Gastrocnemius medialis (tissue), 4 donors: ENCODE results near the gene DDTL.
"Not testable (repeated sequence)": the region's sequence is repeated elsewhere in the genome, so short reads cannot be mapped to it uniquely, and the experiment has no call there.

Experiments used
- POLR2A ChIP-seq, 2 donors: fragments of 450-650 bp; IDR thresholded peaks; one replicate each; pipeline ENCODE4 v1.6.1; 2017; ENCODE audit warnings: antibody characterized with exemption in 2 of 2, mild to moderate bottlenecking in 2 of 2, moderate library complexity in 2 of 2
- TF ChIP-seq, protein P1 (sequence below), 5 experiments: fragments of 450-650 bp in 3 of 5; fragments of 200-600 bp in 2 of 5; sonication (generic) in 2 of 5; IDR thresholded peaks in 4 of 5; conservative IDR thresholded peaks in 1 of 5; 1 replicate in 4 of 5; 2 replicates in 1 of 5; pipeline ENCODE4 v1.5.1; 2016 to 2019; ENCODE audit warnings: antibody characterized with exemption in 5 of 5, mild to moderate bottlenecking in 3 of 5, moderate library complexity in 3 of 5

DNA sequence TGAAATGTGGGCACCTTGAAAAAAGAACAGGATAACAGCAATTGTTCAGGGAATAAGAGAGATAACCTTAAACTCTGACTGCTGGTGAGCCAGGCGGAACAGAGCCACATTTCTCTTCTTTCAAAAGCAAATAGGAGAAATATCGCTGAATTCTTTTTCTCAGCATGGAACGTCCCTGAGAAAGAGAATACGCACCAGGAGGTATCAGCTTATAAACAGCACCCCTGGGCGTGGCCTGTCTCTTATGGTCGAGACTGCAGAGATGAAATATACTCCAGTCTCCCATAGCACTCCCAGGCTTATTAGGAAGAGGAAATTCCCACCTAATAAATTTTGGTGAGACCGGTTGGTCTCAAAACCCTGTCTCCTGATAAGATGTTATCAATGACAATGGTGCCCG, 10.8 kb upstream of the DDTL start:
- TF ChIP-seq, protein P1, sequence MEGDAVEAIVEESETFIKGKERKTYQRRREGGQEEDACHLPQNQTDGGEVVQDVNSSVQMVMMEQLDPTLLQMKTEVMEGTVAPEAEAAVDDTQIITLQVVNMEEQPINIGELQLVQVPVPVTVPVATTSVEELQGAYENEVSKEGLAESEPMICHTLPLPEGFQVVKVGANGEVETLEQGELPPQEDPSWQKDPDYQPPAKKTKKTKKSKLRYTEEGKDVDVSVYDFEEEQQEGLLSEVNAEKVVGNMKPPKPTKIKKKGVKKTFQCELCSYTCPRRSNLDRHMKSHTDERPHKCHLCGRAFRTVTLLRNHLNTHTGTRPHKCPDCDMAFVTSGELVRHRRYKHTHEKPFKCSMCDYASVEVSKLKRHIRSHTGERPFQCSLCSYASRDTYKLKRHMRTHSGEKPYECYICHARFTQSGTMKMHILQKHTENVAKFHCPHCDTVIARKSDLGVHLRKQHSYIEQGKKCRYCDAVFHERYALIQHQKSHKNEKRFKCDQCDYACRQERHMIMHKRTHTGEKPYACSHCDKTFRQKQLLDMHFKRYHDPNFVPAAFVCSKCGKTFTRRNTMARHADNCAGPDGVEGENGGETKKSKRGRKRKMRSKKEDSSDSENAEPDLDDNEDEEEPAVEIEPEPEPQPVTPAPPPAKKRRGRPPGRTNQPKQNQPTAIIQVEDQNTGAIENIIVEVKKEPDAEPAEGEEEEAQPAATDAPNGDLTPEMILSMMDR (IDR thresholded peaks at IDR 0.05 in 4 of 5, conservative IDR thresholded peaks at IDR 0.05 in 1 of 5): not testable (repeated sequence)
- not testable (repeated sequence) for TF ChIP-seq POLR2A (IDR thresholded peaks at IDR 0.05)
